Measurements from ENCODE around the gene RSPRY1.

Gene RSPRY1

GRCh38 chr16:57185945-57186871 lies at the start of gene RSPRY1, which contains the start of gene PSME3IP1:
Gene RSPRY1, plus strand, starts transcription at chr16:57186329. Its CDS starts 18,330 bp downstream, at chr16:57204659.
Gene PSME3IP1, minus strand, starts transcription at chr16:57186039. Its CDS starts 12,185 bp downstream, at chr16:57173854.
- DNase-seq: peak; percentile 100

- DNase-seq: no peak
These were observed 49.1 kb upstream of the RSPRY1 start for GRCh38 chr16:57137043-57137442.

- no peak for DNase-seq
These were observed 48.4 kb upstream of the RSPRY1 start for GRCh38 chr16:57137566-57138273.

- no peak for DNase-seq
These were observed 47.7 kb upstream of the RSPRY1 start for GRCh38 chr16:57138281-57138935.

GRCh38 chr16:57140931-57141668 lies 45.0 kb upstream of the RSPRY1 start:
- no peak for DNase-seq

- DNase-seq: peak; percentile 25
These were observed 44.1 kb upstream of the RSPRY1 start for GRCh38 chr16:57141822-57142631.

GRCh38 chr16:57143149-57143921 lies 42.8 kb upstream of the RSPRY1 start:
- DNase-seq: no peak

- no peak for DNase-seq
These were observed 42.1 kb upstream of the RSPRY1 start for GRCh38 chr16:57144027-57144426.

- DNase-seq: no peak
These were observed 40.8 kb upstream of the RSPRY1 start for GRCh38 chr16:57145046-57146021.

GRCh38 chr16:57146040-57146647 lies 40.0 kb upstream of the RSPRY1 start:
- DNase-seq: no peak

GRCh38 chr16:57146735-57147134 lies 39.4 kb upstream of the RSPRY1 start:
- no peak for DNase-seq

GRCh38 chr16:57147381-57148221 lies 38.5 kb upstream of the RSPRY1 start:
- no peak for DNase-seq

- no peak for DNase-seq
These were observed 37.6 kb upstream of the RSPRY1 start for GRCh38 chr16:57148481-57148880.

GRCh38 chr16:57149391-57149790 lies 36.7 kb upstream of the RSPRY1 start:
- DNase-seq: no peak

GRCh38 chr16:57150682-57151330 lies 35.3 kb upstream of the RSPRY1 start:
- no peak for DNase-seq

GRCh38 chr16:57151369-57151768 lies 34.8 kb upstream of the RSPRY1 start:
- DNase-seq: no peak

Data from activated CD4-positive, alpha-beta T cell treated with anti-CD3 and anti-CD28 coated beads, Interleukin-2, amount 50 U/mL, for 16 hours (primary cell).